GM19239 (cell line): ENCODE measurements around the gene TMEM250.

ENCODE experiments used
- DNase-seq: peaks from one replicate; pipeline ENCODE4 v3.0.0; 2011; ENCODE audit warnings: low spot score; ENCODE audit not compliant: insufficient read length
- FAIRE-seq: peaks from 2 replicates; lab custom pipeline; 2011; peaks lifted over from hg19 to GRCh38; lab: Jason Lieb, UNC

The TMEM250 gene

GRCh38 chr9:136098210-136098609, 20.5 kb downstream of the TMEM250 start:
- FAIRE-seq (no peak), DNase-seq (no peak)

- DNase-seq (no peak), FAIRE-seq (no peak)
Measured at GRCh38 chr9:136096505-136097001, 22.1 kb downstream of the TMEM250 start.

- FAIRE-seq (no peak), DNase-seq (peak; percentile 69)
Measured at GRCh38 chr9:136095070-136096058, 23.3 kb downstream of the TMEM250 start, which contains the start of gene NACC2. NACC2 (minus strand) TSS chr9:136095289; CDS start chr9:136050521, 44,768 bp downstream.

GRCh38 chr9:136093995-136094881, 24.4 kb downstream of the TMEM250 start:
- FAIRE-seq (no peak), DNase-seq (no peak)

- FAIRE-seq, result no peak
- DNase-seq, result no peak
Measured at GRCh38 chr9:136093346-136093986, 25.2 kb downstream of the TMEM250 start.

GRCh38 chr9:136092741-136093140, 25.9 kb downstream of the TMEM250 start:
- FAIRE-seq (no peak), DNase-seq (no peak)

- DNase-seq (no peak), FAIRE-seq (no peak)
Measured at GRCh38 chr9:136092353-136092650, 26.4 kb downstream of the TMEM250 start.

- FAIRE-seq (no peak), DNase-seq (no peak)
Measured at GRCh38 chr9:136091582-136092352, 26.9 kb downstream of the TMEM250 start.

- no peak for DNase-seq
Measured at GRCh38 chr9:136090768-136091581, 27.7 kb downstream of the TMEM250 start.

GRCh38 chr9:136090056-136090735, 28.5 kb downstream of the TMEM250 start:
- DNase-seq (no peak), FAIRE-seq (no peak)

More at GRCh38 chr9:136090768-136091581, 27.7 kb downstream of the TMEM250 start:
- FAIRE-seq, result no peak

- FAIRE-seq (no peak), DNase-seq (no peak)
Measured at GRCh38 chr9:136089697-136090045, 29.0 kb downstream of the TMEM250 start.

GRCh38 chr9:136088939-136089696, 29.6 kb downstream of the TMEM250 start:
- no peak for FAIRE-seq
- DNase-seq, result no peak

- FAIRE-seq (no peak), DNase-seq (no peak)
Measured at GRCh38 chr9:136088481-136088938, 30.2 kb downstream of the TMEM250 start.

- FAIRE-seq, result no peak
- no peak for DNase-seq
Measured at GRCh38 chr9:136087741-136088480, 30.8 kb downstream of the TMEM250 start.

- DNase-seq (no peak), FAIRE-seq (no peak)
Measured at GRCh38 chr9:136086951-136087740, 31.5 kb downstream of the TMEM250 start.
